ENCODE measurements around the gene HP. TPM values are rescaled to one million over a fixed set of nuclear protein-coding genes. Genes with fewer than 3 reads are reported as not detected.

Gene HP
- total and polyA plus RNA-seq, 4 donors, result 3.5 to 83.0 (median 27.0) TPM

DNA sequence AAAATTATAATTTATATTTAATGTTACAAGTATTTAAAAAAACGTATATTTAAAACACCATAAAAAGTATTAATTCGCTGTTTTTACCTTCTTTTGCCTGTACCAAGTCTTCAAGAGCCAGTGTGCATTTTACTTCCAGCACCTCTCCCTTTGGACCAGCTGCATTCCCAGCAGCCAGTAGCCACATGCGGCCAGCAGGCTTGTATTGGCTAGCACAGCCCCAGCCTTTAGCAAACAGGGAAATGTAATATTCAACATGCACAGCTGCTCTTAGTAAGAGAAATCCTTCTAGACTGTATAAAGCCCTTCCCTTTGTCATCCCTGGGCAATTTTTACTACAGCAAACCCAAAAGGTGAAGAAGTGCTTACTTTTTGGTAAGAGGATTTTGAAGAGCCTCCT is 39.2 kb upstream of the HP start:
- 86 to 87% methylated on average over 3 of the region's 3 CpGs for WGBS, 2 donors
- no peak overlapping the region for H3K4me3 ChIP-seq (ENCODE audit: low read length in 2 of 2)
- ATAC-seq (ENCODE audit: low FRiP score), result no peak

GRCh38 chr16:72018470-72018869 is 35.8 kb upstream of the HP start:
- no peak for DNase-seq
- H3K4me3 ChIP-seq (ENCODE audit: low read length in 2 of 2), result no peak overlapping the region
- no peaks in the 10 kb centered on the region for H3K9me3 ChIP-seq (ENCODE audit: control insufficient read depth, low read length)
- intact Hi-C loops (cut with DNase I), result no loop called here
- H3K27me3 ChIP-seq (ENCODE audit: control insufficient read depth in 1 of 2, insufficient read depth in 2 of 2, low read length in 1 of 2), result no peaks in the 10 kb centered on the region
- H3K36me3 ChIP-seq (ENCODE audit: control insufficient read depth in 1 of 2, insufficient read depth in 2 of 2, low read length in 1 of 2), result peaks cover 0 to 7% of the 10 kb centered on the region in 2 donors
- no peaks in the 10 kb centered on the region for H3K4me1 ChIP-seq (ENCODE audit: control insufficient read depth in 1 of 2, insufficient read depth in 2 of 2, low read length in 2 of 2)
- ATAC-seq (ENCODE audit: low FRiP score), result no peak
- WGBS, 2 donors, result 60 to 66% methylated on average over 9 of the region's 9 CpGs
- H3K27ac ChIP-seq (ENCODE audit: low read depth in 1 of 2, low read length in 2 of 2), result no peak overlapping the region

More for the DNA sequence above, 39.2 kb upstream of the HP start:
- DNase-seq, result no peak
- intact Hi-C loops (cut with DNase I), result no loop called here
- Histone ChIP-seq H3K9me3 (ENCODE audit: control insufficient read depth, low read length) (no peaks in the 10 kb centered on the region), H3K36me3 (ENCODE audit: control insufficient read depth in 1 of 2, insufficient read depth in 2 of 2, low read length in 1 of 2) (peaks cover 0 to 5% of the 10 kb centered on the region in 2 donors), H3K27me3 (ENCODE audit: control insufficient read depth in 1 of 2, insufficient read depth in 2 of 2, low read length in 1 of 2) (no peaks in the 10 kb centered on the region), H3K4me1 (ENCODE audit: control insufficient read depth in 1 of 2, insufficient read depth in 2 of 2, low read length in 2 of 2) (no peaks in the 10 kb centered on the region), H3K27ac (ENCODE audit: low read depth in 1 of 2, low read length in 2 of 2) (no peak overlapping the region)

- Histone ChIP-seq H3K4me3 (ENCODE audit: low read length in 2 of 2) (no peak overlapping the region), H3K36me3 (ENCODE audit: control insufficient read depth in 1 of 2, insufficient read depth in 2 of 2, low read length in 1 of 2) (peaks cover 0 to 4% of the 10 kb centered on the region in 2 donors), H3K27ac (ENCODE audit: low read depth in 1 of 2, low read length in 2 of 2) (no peak overlapping the region), H3K9me3 (ENCODE audit: control insufficient read depth, low read length) (no peaks in the 10 kb centered on the region), H3K27me3 (ENCODE audit: control insufficient read depth in 1 of 2, insufficient read depth in 2 of 2, low read length in 1 of 2) (no peaks in the 10 kb centered on the region), H3K4me1 (ENCODE audit: control insufficient read depth in 1 of 2, insufficient read depth in 2 of 2, low read length in 2 of 2) (no peaks in the 10 kb centered on the region)
- ATAC-seq (ENCODE audit: low FRiP score), result no peak
- intact Hi-C loops (cut with DNase I), result no loop called here
- WGBS, 2 donors, result 77 to 81% methylated on average over 13 to 15 of the region's 15 CpGs
- no peak for DNase-seq
These were observed 33.3 kb upstream of the HP start for GRCh38 chr16:72021043-72021442.

GRCh38 chr16:72022127-72022526 is 32.2 kb upstream of the HP start:
- Histone ChIP-seq H3K36me3 (ENCODE audit: control insufficient read depth in 1 of 2, insufficient read depth in 2 of 2, low read length in 1 of 2) (peaks cover 0 to 2% of the 10 kb centered on the region in 2 donors), H3K4me1 (ENCODE audit: control insufficient read depth in 1 of 2, insufficient read depth in 2 of 2, low read length in 2 of 2) (no peaks in the 10 kb centered on the region), H3K9me3 (ENCODE audit: control insufficient read depth, low read length) (no peaks in the 10 kb centered on the region), H3K4me3 (ENCODE audit: low read length in 2 of 2) (no peak overlapping the region), H3K27me3 (ENCODE audit: control insufficient read depth in 1 of 2, insufficient read depth in 2 of 2, low read length in 1 of 2) (no peaks in the 10 kb centered on the region), H3K27ac (ENCODE audit: low read depth in 1 of 2, low read length in 2 of 2) (no peak overlapping the region)
- intact Hi-C loops (cut with DNase I), result no loop called here
- ATAC-seq (ENCODE audit: low FRiP score), result no peak
- DNase-seq, result no peak
- WGBS, 2 donors, result 91 to 93% methylated on average over 13 of the region's 13 CpGs

DNA sequence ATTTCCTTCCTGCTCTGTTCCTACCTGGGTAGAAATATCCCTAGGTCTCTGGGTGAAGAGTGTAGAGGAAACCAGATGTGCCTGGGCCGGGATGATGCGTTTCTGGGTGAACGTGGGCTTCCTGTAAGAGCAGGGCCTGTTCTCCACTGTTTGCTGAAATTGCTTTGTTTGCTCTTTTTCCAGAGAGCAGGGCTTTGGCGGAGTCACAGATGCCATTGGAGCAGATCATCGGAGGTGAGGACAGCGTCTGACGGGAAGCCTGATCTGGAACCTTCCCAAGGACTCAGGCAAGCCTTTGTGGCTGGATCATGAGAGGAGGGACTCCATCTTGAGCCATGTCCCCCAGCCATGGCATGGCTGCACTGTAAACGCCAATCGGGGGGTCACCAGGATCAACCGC is 30.3 kb upstream of the HP start:
- 82 to 88% methylated on average over 10 of the region's 10 CpGs for WGBS, 2 donors

GRCh38 chr16:72024862-72025382 is 29.4 kb upstream of the HP start:
- ATAC-seq (ENCODE audit: low FRiP score) (no peak), DNase-seq (no peak)
- peaks cover 0 to 3% of the 10 kb centered on the region in 2 donors for H3K36me3 ChIP-seq (ENCODE audit: control insufficient read depth in 1 of 2, insufficient read depth in 2 of 2, low read length in 1 of 2)
- H3K27me3 ChIP-seq (ENCODE audit: control insufficient read depth in 1 of 2, insufficient read depth in 2 of 2, low read length in 1 of 2), result no peaks in the 10 kb centered on the region
- H3K27ac ChIP-seq (ENCODE audit: low read depth in 1 of 2, low read length in 2 of 2), result no peak overlapping the region
- no peak overlapping the region for H3K4me3 ChIP-seq (ENCODE audit: low read length in 2 of 2)
- WGBS, 2 donors, result 63 to 66% methylated on average over 6 of the region's 6 CpGs
- no peaks in the 10 kb centered on the region for H3K9me3 ChIP-seq (ENCODE audit: control insufficient read depth, low read length)
- intact Hi-C loops (cut with DNase I), result no loop called here
- no peaks in the 10 kb centered on the region for H3K4me1 ChIP-seq (ENCODE audit: control insufficient read depth in 1 of 2, insufficient read depth in 2 of 2, low read length in 2 of 2)

More for the DNA sequence above, 30.3 kb upstream of the HP start:
- Histone ChIP-seq H3K27ac (ENCODE audit: low read depth in 1 of 2, low read length in 2 of 2) (no peak overlapping the region), H3K4me3 (ENCODE audit: low read length in 2 of 2) (no peak overlapping the region), H3K27me3 (ENCODE audit: control insufficient read depth in 1 of 2, insufficient read depth in 2 of 2, low read length in 1 of 2) (no peaks in the 10 kb centered on the region), H3K36me3 (ENCODE audit: control insufficient read depth in 1 of 2, insufficient read depth in 2 of 2, low read length in 1 of 2) (peaks cover 0 to 3% of the 10 kb centered on the region in 2 donors), H3K4me1 (ENCODE audit: control insufficient read depth in 1 of 2, insufficient read depth in 2 of 2, low read length in 2 of 2) (no peaks in the 10 kb centered on the region), H3K9me3 (ENCODE audit: control insufficient read depth, low read length) (no peaks in the 10 kb centered on the region)
- ATAC-seq (ENCODE audit: low FRiP score) (no peak), DNase-seq (no peak)
- intact Hi-C loops (cut with DNase I), result no loop called here

DNA sequence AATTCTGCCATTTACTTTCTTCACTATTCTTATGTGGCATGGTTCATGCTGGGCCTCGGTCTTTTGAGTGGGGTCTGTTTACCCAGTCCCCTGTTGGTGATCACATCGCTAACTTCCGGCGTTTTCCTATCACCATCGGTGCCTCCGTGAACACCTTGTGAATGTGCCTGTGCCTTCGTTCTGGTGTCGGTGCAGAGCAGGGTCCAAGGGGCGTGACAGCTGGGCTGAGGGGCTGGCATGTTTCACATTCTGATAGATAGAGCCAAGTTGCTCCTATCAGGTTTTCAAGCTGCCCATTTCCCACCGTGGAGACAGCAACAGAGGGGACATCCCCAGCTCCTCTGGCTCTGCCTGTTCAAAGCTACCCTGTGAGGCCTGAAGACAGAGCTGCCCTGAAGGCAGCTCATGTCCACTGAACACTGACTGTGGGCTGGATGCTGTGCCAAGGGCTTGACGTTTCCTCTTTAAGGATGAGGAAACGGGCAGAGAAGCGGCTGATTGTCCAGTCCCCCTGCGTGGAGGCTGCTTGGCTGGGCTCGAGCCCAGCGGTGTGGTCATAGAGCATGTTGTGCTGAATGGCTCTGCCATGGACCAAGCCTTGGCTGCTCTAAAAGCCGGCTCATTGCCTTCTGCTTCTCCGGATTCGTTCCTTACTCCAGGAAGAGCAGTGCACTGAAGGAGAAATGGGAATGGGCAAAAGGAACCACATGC is 28.7 kb upstream of the HP start:
- DNase-seq, result no peak
- Histone ChIP-seq H3K36me3 (ENCODE audit: control insufficient read depth in 1 of 2, insufficient read depth in 2 of 2, low read length in 1 of 2) (peaks cover 0 to 3% of the 10 kb centered on the region in 2 donors), H3K4me1 (ENCODE audit: control insufficient read depth in 1 of 2, insufficient read depth in 2 of 2, low read length in 2 of 2) (no peaks in the 10 kb centered on the region), H3K4me3 (ENCODE audit: low read length in 2 of 2) (no peak overlapping the region), H3K27ac (ENCODE audit: low read depth in 1 of 2, low read length in 2 of 2) (no peak overlapping the region), H3K9me3 (ENCODE audit: control insufficient read depth, low read length) (no peaks in the 10 kb centered on the region), H3K27me3 (ENCODE audit: control insufficient read depth in 1 of 2, insufficient read depth in 2 of 2, low read length in 1 of 2) (no peaks in the 10 kb centered on the region)
- 86 to 91% methylated on average over 19 of the region's 19 CpGs for WGBS, 2 donors
- ATAC-seq (ENCODE audit: low FRiP score), result no peak
- intact Hi-C loops (cut with DNase I), result no loop called here

GRCh38 chr16:72027669-72028378 is 26.5 kb upstream of the HP start:
- H3K27me3 ChIP-seq (ENCODE audit: control insufficient read depth in 1 of 2, insufficient read depth in 2 of 2, low read length in 1 of 2), result no peaks in the 10 kb centered on the region
- no peak overlapping the region for H3K4me3 ChIP-seq (ENCODE audit: low read length in 2 of 2)
- intact Hi-C loops (cut with DNase I), result no loop called here
- ATAC-seq (ENCODE audit: low FRiP score) (no peak), DNase-seq (no peak)
- no peaks in the 10 kb centered on the region for H3K4me1 ChIP-seq (ENCODE audit: control insufficient read depth in 1 of 2, insufficient read depth in 2 of 2, low read length in 2 of 2)
- WGBS, 2 donors, result 91 to 93% methylated on average over 6 of the region's 6 CpGs
- H3K27ac ChIP-seq (ENCODE audit: low read depth in 1 of 2, low read length in 2 of 2), result no peak overlapping the region
- H3K36me3 ChIP-seq (ENCODE audit: control insufficient read depth in 1 of 2, insufficient read depth in 2 of 2, low read length in 1 of 2), result peaks cover 0 to 3% of the 10 kb centered on the region in 2 donors
- no peaks in the 10 kb centered on the region for H3K9me3 ChIP-seq (ENCODE audit: control insufficient read depth, low read length)

All from aorta (tissue), 5 donors.